HG02642 (cell line): Measurements from ENCODE around the gene EPHX1.
A peak's percentile ranks its signal among the peaks of the same experiment; 100 is the strongest.
"Not testable (repeated sequence)": the region's sequence is repeated elsewhere in the genome, so short reads cannot be mapped to it uniquely, and the experiment has no call there.

Experiments
- ATAC-seq: cut with Tn5 transposase; IDR thresholded peaks from one replicate; pipeline ENCODE4 v1.9.1; 2021; ENCODE audit warnings: mild to moderate bottlenecking; ENCODE audit not compliant: unreplicated experiment, poor library complexity

Gene EPHX1

DNA sequence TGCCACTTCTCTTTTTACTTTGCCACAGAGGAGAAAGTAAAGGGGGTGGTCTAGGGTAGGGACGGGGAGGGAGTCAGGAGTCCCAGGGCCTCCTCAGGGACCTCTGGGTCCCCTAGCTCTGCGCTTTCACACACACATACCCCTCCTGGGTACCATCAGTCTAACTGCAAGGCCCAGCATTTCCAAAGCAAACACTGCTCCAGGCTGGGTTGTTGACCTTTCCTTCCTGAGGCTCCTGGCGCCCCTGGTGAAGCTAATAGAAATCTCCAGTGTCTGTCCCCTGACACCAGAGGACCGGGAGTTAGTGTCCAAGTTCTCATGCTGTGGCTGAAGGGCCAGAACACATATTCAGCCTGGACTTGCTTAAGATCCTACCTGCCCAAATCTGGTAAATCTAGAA lies 68.4 kb downstream of the EPHX1 start:
- no peak for ATAC-seq

DNA sequence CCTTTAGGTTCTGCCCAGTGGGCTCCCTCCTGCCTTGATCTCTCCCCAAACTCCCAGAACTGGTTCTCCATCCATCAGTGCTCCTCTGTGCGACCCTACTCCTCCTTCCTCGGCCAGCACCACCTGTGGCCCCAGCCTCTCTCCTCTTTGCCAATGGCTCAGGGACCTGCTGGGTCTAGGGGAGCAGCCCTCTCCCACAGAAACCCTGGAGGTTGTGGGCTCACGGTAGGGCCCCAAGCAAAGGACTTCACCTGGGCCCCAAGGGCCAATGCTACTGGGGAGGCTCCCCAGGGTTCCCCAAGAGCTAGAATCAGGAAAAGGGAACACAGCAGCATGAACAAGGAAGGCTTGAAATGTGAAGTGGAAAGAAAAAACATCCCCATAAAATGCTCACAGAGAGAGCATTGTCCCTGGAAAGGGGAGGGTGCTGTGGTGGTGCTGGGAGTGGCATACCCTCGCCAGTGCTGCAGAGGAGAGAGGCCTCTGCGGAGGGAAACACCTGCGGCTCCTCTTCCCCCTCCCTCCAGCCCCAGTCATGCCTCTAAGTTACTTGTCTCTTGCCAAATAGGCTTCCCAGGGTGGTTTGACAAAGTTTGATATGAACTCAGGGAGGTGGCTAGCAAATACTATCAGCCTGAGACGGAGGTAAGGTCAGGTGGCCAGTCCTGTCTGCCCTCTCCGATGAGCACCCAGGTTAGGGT lies 69.7 kb downstream of the EPHX1 start:
- no peak for ATAC-seq

DNA sequence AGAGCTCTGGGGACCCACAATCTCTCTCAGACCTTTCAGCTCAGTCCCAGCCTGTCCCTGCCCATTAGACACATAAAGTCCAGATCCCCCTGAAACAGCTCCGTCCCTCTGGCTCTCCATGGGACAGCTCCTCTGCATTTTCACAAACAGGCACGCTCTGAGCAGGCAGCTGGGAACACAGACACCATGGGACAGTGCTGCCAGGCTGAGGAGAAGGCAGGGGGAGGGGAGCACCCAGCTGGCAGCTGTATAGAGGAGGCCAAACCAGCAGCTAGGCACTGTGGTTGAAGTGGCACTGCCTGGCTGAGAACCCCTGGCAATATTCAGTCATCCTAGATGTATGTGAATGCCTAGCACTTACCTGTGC lies 70.3 kb downstream of the EPHX1 start:
- no peak for ATAC-seq

DNA sequence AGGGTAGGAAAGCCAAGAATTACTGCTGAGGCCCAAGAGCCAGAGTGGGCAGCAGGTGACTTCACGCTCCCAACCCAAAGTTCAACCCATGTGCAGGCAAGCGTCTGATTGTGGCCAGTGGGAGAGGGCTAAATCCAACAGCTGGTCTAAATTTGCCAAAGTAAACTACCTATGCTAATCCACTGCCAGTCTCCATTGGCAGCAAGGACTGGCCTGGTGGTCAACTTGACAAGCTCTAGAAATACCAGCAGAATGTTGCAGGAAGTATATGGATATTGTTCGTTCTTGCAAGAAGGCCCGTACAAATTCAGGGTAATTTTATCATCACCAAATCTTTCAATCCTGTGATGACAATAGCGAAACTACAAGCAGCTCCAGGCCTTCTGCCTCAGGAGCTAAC lies 70.7 kb downstream of the EPHX1 start:
- no peak for ATAC-seq

DNA sequence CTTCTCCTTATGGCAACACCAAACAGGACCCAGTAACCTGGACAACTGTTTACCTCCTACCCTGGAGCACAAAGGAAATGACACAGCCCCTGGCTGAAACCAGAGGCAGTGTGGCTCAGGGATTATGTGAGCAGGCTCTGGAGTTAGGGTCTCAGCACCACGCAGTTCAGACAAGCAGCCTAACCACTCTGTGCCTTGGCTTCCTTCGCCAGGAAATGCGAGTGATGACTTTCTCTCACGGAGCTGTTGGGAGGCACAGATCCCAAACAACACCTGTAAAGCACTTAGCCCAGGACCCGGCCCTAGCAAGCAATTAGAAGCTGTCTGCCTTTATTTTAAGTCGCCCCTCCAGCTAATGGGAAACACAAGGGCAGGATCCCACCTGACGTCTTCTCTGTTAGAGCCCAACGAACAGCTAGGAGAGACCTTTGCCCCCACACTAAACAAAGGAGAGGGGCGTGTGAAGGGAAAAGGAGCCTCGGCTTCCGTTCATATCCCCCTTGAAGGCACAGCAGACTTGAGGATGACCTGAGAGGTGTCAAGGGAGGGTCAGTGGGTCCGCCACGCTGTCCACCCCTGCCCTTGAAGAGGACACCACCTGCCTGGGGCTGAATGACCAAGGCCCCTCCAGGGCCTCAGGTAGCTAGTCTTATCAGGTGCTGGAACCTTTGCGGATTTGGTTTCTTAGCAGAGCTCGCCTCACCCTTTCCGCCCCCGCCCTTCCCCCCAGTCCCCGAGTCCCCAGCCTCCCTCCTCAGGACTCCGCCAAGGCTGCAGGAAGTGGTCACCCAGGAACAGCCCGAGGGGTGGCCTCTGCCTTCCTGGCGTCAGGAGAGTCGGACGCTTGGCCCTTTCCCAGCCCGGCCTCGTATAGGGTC lies 71.4 kb downstream of the EPHX1 start:
- peak; percentile 27 for ATAC-seq

DNA sequence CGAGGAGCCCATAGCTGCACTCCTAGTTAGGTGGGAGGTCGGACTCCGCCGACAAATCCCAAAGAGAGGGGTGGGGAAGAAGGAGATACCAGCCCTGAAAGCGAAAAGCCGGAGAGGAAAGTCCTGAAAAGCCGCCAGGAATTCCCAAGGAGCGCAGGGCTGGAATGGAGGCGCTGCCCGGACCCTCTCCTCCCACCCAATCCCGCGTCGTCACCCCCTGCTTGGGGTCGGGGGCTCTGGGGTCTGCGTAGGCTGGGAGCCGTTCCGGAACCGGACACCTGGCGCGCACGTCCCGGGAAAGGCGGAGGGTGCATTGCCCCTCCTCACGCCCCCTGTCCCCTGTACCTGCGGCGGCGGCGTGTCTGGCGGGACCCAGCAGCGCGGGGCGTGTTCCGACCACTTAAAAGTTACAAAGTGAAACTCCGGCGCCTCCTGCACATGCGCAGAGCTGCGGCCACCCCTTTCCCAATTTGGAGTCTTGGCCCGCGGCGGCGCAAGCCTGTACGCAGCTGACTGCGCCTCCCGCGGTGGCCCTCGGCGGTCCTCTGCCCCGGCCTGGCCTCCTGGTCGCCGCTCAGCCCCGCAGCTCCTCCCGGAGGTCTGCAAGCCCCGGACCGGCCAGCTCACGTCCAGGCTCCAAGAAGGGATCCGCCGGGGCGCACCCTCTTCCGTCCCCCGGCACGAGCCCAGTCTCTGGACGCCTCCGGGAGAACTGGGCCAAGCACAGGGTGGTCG lies 72.2 kb downstream of the EPHX1 start, which contains the start of gene TMEM63A:
Gene TMEM63A, minus strand, starts transcription at position 422 of the 735 bp plus-strand sequence. CDS start 4,800 bp downstream, outside the sequence.
- peak; percentile 77 for ATAC-seq

DNA sequence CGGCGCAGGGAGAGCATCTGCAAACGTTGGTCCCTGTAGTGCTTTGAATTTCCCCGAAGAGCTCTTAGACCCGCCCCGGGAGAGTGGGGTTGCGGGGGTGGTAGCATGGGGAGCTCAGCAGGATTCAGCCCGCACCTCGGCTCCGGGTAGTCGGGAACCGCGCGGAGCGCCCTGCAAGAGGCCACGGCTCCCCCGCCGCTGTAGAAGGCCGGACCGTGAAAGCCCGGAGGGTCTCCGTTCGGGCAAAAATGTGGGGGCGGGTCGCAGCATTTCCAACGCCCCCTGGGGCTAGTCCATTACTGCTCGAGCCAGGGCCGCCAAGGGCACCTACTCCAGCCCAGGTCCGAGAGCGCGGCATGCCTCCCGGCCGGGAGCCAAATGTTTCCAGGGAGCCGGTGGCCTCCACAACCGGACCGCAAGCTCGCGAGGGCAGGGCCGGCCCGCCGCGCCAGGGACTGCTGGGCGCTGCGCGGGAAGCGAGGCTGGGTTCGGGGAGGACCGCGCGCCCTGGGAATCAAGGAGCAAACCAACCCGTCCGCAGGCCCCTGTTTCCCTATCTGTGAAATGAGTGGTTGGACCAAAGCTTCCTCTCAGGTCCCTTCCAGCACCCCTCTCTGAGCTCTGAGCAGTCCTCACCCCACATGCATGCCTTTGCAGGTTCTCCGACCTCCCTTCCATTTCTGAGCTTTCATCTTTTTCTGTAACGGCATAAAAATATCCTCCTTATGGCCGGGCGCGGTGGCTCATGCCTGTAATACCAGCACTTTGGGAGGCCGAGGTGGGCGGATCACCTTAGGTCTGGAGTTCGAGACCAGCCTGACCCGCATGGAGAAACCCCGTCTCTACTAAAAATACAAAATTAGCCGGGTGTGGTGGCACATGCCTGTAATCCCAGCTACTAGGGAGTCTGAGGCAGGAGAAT lies 73.0 kb downstream of the EPHX1 start:
- peak; percentile 33 for ATAC-seq

DNA sequence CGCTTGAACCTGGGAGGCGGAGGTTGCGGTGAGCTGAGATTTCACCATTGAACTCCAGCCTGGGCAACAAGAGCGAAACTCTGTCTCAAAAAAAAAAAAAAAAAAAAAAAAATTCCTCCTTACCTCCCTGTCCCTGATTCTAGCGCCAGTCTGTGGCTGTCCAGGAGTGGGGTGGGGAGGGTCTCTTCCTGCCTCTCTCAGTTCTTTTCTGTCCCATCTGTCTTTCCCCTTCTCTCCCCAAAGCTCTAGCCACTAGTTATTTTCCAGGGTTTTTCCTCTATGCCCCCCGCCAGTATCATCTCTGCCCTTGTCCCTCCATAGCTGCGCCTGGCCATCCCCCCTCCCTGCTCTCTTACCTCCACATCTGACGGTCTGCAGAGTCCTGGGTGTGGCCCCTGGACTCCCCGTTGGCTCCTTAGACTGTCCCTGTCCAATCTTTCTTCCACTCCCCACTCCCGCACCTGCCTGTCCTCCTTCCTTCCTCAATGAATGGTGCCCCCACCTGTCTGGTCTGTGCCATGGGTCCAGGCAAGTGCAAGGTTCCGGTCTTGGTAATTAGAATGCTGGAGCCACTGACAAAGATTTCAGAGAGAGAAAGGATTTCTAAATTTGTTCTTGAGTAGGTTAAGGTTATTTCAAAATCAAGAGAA lies 73.8 kb downstream of the EPHX1 start:
- ATAC-seq: no peak

DNA sequence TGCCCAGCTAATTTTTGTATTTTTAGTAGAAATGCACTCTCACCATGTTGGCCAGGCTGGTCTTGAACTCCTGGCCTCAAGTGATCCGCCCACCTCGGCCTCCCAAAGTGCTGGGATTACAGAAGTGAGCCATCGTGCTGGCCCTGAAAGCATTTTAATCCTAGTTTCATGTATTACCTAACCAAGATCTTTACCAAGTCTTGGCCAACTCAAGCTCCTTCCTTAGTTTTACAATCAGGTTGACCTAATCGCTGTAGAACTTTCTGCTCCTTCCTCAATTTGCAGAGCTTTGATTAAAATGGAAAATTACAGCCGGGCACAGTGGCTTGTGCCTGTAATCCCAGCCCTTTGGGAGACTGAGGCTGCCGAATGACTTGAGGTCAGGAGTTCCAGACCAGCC lies 75.4 kb downstream of the EPHX1 start:
- no peak for ATAC-seq

DNA sequence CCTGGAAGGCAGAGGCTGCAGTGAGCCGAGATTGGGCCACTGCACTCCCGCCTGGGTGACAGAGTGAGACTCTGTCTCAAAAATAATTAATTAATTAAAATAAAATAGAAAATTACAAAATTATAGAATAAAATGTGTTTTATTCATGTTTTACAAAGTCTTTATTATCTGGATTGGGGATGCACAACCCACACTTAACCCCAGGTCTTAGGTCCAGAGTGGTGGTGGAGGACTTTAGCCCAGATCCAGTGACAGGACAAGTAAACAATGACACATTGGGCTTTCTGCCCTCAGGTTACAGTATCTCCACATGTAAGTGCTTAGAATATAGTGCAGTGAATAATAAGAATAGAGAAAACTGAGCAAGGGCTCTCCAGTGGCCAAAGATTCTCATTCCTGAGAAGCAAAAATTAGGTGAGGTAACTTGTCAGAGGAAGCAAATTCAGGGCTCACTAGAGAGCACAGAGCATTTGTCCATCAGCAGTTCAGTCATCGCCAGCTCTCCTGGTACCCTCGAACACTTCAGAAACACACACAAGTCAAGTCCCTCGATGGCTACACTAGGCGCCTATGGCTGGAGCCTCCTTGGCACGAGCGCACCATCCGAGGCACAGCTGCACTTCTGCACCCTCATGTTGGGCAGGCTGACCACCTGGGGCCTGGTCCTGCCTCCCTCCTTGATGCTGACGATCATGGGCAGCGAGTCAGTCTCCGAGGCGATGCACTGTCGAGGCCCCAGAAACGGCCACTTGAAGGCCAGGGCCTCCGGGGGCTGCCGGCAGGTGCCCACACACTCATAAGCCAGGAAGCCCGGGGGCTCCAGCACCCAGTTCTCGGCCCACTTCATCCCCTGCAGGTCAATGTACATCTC lies 76.5 kb downstream of the EPHX1 start:
- no peak for ATAC-seq

DNA sequence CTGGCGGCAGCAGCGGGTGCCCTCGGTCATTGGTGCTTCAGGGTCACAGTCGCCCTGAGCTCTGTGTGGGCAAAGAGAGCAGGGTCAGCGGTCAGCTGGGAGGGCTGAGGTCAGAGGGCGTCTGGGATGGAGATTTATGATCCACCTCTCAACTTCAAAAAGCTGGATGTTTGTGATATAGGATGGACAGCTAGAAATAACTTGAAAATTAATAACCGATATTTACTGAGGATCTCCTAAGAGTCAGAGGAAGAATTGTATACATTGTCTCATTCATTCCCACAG lies 77.0 kb downstream of the EPHX1 start:
- no peak for ATAC-seq

DNA sequence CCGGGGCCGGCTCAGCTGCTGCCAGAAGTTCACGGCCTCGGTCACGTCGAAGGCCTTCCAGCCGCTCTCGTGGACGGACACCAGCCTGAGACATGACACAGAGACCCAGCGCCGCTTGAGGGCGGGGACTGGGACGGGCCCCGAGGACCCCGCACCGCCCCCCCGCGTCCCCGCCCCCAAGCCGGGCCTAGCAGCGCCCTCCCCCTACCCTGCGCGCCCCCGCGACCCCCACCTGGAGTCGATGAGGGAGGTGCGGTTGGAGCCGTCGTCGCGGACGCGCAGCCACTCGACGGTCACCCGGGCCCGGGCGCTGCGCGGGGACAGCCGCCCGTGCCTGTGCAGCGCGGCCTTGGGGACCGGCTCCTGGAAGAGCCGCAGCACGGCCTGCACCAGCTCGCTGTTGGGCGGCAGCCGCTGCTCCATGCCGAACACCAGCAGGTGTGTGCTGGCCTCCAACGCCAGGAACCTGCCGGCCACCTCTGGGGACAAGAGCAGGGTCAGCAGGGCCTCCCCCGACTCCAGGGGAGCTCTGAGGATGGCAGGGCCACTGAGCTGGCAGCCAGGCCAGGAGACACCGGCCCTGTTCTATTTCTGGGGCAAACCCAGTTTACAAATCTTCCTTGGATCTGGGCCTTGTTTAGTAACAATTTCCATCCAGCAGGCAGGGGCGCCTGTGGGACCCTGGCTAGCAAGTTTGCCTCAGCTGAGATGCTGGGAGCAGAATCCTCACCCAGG lies 77.8 kb downstream of the EPHX1 start:
- ATAC-seq: not testable (repeated sequence)

DNA sequence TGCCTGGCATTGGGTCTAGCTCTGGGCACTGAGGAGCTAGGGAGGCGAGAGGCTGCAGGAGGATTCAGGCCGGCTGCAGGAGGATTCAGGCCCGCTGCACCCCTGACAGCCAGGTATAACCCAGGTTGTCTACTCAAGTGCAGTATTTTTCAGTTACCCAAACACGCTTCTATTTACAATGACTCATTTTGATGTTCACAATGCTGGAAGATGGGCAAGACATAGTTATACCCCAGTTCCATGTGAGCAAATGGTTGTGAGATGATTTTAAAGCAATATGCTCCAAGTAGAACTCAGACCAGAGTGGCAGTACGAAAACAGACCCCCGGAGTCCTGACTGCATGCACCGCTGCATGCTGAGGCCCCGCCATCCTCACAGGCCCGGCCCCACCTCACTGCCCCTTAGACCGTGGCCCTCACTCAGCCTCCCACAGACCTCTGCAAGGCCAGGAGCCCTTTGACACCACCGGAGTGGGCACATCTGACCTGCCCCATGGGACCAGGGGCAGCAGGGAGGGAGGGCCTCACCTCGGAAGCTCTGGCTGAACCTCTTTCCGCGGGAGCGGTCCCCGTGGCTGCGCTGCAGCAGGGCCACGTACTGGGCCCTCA lies 78.5 kb downstream of the EPHX1 start:
- ATAC-seq: no peak

DNA sequence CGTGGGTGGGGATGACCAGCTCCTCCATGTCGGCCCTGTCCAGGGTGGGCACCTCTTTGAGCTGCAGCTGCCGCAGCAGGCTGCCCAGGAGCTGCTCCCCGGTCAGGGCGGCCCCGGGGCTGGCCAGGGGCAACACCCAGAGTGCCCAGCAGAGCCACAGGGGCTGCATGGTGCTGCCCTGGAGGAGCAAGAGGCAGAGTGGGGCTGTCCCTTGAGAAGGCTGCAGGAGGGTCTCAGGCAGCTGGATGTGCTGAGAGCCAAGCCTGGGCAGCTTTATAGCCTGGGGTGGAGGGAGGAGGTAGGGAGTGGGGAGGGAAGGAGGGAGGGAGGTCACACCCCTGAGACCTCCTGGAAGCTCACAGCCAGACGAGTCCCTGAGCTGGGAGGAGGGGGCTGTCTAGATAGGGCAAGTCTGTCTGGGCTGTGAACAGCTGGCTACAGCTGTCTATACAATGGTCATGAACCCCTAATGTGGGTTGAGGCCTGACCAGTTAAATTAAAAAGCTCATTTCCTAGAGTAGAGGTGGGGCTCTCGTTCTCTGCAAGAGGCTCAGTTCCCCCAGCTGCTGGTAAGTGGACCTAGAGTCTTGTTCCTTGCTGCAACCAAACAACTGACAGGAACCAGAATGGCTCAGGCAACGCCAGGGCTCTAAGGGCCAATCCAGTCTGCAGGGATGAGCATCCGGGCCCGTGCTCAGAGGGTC lies 79.1 kb downstream of the EPHX1 start, which contains the start of gene LEFTY1:
Gene LEFTY1, minus strand, starts transcription at position 249 of the 704 bp plus-strand sequence. Its CDS starts 80 bp downstream, at position 169.
- no peak for ATAC-seq

DNA sequence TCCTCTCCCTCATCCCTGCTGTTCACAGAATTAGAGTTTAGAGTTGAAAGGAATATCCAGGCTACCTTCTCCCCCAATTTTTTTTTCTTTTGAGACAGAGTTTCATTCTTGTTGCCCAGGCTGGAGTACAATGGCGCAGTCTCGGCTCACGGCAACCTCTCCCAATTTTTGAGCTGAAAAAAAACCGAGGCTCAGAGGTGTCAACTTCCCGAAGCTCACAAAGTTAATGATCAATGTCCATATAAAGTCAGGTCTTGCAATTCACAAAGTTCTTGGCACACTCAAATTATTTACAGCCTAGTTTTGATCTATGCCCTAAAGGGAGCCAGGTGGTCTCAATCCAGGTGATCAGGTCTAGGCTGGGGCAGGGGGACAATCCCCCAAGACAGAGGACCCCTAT lies 79.8 kb downstream of the EPHX1 start:
- no peak for ATAC-seq

DNA sequence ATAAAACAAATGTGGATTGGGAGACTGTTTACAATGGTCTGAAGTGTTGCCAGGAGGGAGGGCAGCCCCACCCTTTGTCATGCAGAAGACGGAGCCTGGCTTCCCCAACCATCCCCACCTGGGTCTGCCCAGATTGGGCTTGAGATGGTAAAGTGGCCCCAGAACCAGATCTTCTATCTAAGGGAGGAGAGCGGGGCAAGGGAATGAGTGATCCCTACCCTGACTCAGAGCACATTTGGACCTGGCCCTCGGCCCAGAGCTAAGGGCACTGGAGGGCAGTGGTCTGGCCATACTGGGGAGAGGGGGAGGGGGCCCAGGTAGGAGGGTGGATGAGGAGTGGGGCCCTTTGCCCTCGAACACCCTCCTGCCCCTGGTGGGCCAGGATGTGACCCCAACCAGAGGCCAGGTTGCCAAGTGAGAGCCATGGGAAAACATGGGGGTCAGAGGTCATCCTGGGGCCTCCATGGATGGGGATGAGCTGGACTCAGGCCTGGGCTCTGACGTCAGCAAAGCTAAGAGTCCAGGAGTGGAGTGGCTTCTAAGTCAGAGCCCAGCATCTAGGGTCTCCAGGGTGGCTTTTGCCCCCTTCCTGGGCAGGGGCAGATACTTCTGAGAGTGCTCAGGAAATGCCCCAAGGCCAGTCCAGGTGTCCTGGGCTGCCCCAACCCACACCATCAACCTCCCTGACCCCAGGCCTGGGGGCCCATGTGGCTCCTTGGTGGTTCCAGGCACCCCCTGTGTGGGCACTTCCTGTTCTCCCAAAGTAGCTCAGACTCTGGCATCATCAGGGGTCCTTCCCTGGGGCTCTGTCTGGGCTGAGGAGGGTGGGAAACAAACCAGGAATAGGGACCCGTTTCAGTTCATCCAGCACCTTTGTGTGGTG lies 80.7 kb downstream of the EPHX1 start:
- ATAC-seq: no peak
